ENCODE measurements around the gene C2CD4C.

GRCh38 chr19:447064-447426, 38.1 kb upstream of the C2CD4C start:
- no peak for TF ChIP-seq CTCF (IDR thresholded peaks at IDR 0.05; ENCODE audit: low read depth, low read length, poor library complexity, severe bottlenecking)
- TF ChIP-seq EZH2phosphoT487 (IDR thresholded peaks at IDR 0.05; ENCODE audit: borderline replicate concordance, low read length) = no peak
